ENCODE data around the gene CSTF1.

- TF ChIP-seq GATA3 (IDR thresholded peaks at IDR 0.05; ENCODE audit: low read depth, low read length) (no peak), GATA2 (IDR thresholded peaks at IDR 0.05; ENCODE audit: low read depth, low read length) (no peak)
Observed at GRCh38 chr20:56409521-56409920, 17.1 kb downstream of the CSTF1 start.

Measured in SH-SY5Y (cell line).